Heart left ventricle (tissue), 16 donors: ENCODE results near the gene MAPKAPK2. TPM values are rescaled to one million over a fixed set of nuclear protein-coding genes. Genes with fewer than 3 reads are reported as not detected.
A peak's percentile ranks its signal among the peaks of the same experiment; 100 is the strongest.

Source experiments
- ATAC-seq, 4 donors: fragments of 200-7000 bp; cut with Tn5 transposase; one replicate each; pipeline ENCODE4 v1.9.1; 2020 to 2022; ENCODE audit warnings: moderate library complexity in 4 of 4, mild to moderate bottlenecking in 3 of 4, moderate number of reproducible peaks in 1 of 4
- DNase-seq, 5 donors: peaks; one replicate each; pipeline ENCODE4 v3.0.0-alpha.2; 2020
- H3K27ac ChIP-seq, 12 donors: fragments of 200-600 bp; sonication (generic) in 4 of 12; one replicate each; pipeline versions ENCODE4 v1.5.0 to v1.8.0; 2016 to 2022; ENCODE audit warnings: mild to moderate bottlenecking in 2 of 12
- H3K27me3 ChIP-seq, 9 donors: fragments of 200-600 bp; sonication (generic) in 2 of 9; one replicate each; pipeline versions ENCODE4 v1.5.1 to v1.8.0; 2016 to 2022; ENCODE audit warnings: mild to moderate bottlenecking in 3 of 9
- H3K36me3 ChIP-seq, 9 donors: fragments of 200-600 bp; sonication (generic) in 2 of 9; one replicate each; pipeline versions ENCODE4 v1.5.0 to v1.8.0; 2018 to 2022; ENCODE audit warnings: mild to moderate bottlenecking in 2 of 9
- H3K4me1 ChIP-seq, 12 donors: fragments of 200-600 bp; sonication (generic) in 4 of 12; one replicate each; pipeline versions ENCODE4 v1.5.0 to v1.8.0; 2016 to 2022; ENCODE audit warnings: mild to moderate bottlenecking in 3 of 12
- H3K4me3 ChIP-seq, 12 donors: fragments of 200-600 bp; sonication (generic) in 4 of 12; one replicate each; pipeline versions ENCODE4 v1.5.0 to v1.8.0; 2017 to 2022; ENCODE audit warnings: mild to moderate bottlenecking in 9 of 12, moderate library complexity in 4 of 12
- H3K9me3 ChIP-seq, 12 donors: fragments of 200-600 bp; sonication (generic) in 4 of 12; one replicate each; pipeline versions ENCODE4 v1.5.0 to v1.8.0; 2016 to 2022; ENCODE audit warnings: mild to moderate bottlenecking in 1 of 12
- POLR2A ChIP-seq, 2 donors: fragments of 450-650 bp; IDR thresholded peaks; one replicate each; pipeline ENCODE4 v1.6.1; 2017; ENCODE audit warnings: antibody characterized with exemption in 2 of 2, mild to moderate bottlenecking in 2 of 2, moderate library complexity in 2 of 2
- WGBS, 4 donors: extraction: QIAGEN DNeasy Blood & Tissue Kit in 2 of 4; methylation state at CpG; one replicate each; pipeline versions ENCODE4 v1.1.5 to v1.1.7; 2013 to 2018; 5-methylcytosine and 5-hydroxymethylcytosine counted together
- intact Hi-C, 10 donors: fragments of 100-400 bp; cut with DNase I; formaldehyde crosslinking; loops; one replicate each; pipeline versions ENCODE4 v1.11.1 to v1.14.2; 2022
- polyA plus RNA-seq, 2 donors: library from polyadenylated mRNA; stranded (reverse); fragments of 200-250 nt; gene quantifications; one replicate each; pipeline ENCODE4 v1.2.3, GENCODE V29; 2013
- total RNA-seq, 9 donors: library from RNA; depleted of rRNA in 2 of 9; stranded (reverse); fragments of >200 nt in 2 of 9; fragmentation: NEBNext Ultra II Directional in 3 of 9; extraction: Animal tissue kit (Norgen Biotek cat#: 25700) in 3 of 9; gene quantifications; one replicate each; pipeline versions ENCODE4 v1.1.0 to v1.2.4, GENCODE V29; 2016 to 2023
- TF ChIP-seq, protein P1 (sequence below), 12 donors: fragments of 200-600 bp; sonication (generic) in 4 of 12; IDR thresholded peaks; one replicate each; pipeline versions ENCODE4 v1.5.0 to v1.8.0; 2018 to 2022; ENCODE audit warnings: antibody characterized with exemption in 12 of 12, mild to moderate bottlenecking in 5 of 12
- donor health status: ischemic (EF 13 %, LVEDD 7.1; RV severe dilation, severe dysfunction).
- donor health status: healthy with polysubstance abuse.
- donor health status: DM: no; HTN: yes; CAD: no.
- donor health status: DM: no; HTN: no; CAD: no.
- donor health status: ischemic (EF 25% LVEDD 6.9; RV normal size, moderate dysfunction).
- donor health status: ischemic (EF 25% LVEDD 5.7; RV mildly dilated, moderate dysfunction).
- donor health status: healthy.
- donor health status: DM: yes; HTN: yes; CAD: no.
- donor health status: ischemic (EF 35%, LVEDD 5.7; RV mildly dilated, moderate dysfunction).
- donor health status: nonischemic (EF 11% LVEDD 7.7; RV severe dilation, severe dysfunction).
- donor health status: DM: yes; HTN: yes; CAD: no.
- donor health status: PGD.
- donor health status: ischemic (EF 29% LVEDD 5.4; RV normal size, mild dysfunction).
- donor health status: nonischemic (EF 23%, LVEDD 6.1; RV moderate dilation, normal function).

Gene MAPKAPK2
- total and polyA plus RNA-seq, 11 donors: 126 to 327 (median 223) TPM

DNA sequence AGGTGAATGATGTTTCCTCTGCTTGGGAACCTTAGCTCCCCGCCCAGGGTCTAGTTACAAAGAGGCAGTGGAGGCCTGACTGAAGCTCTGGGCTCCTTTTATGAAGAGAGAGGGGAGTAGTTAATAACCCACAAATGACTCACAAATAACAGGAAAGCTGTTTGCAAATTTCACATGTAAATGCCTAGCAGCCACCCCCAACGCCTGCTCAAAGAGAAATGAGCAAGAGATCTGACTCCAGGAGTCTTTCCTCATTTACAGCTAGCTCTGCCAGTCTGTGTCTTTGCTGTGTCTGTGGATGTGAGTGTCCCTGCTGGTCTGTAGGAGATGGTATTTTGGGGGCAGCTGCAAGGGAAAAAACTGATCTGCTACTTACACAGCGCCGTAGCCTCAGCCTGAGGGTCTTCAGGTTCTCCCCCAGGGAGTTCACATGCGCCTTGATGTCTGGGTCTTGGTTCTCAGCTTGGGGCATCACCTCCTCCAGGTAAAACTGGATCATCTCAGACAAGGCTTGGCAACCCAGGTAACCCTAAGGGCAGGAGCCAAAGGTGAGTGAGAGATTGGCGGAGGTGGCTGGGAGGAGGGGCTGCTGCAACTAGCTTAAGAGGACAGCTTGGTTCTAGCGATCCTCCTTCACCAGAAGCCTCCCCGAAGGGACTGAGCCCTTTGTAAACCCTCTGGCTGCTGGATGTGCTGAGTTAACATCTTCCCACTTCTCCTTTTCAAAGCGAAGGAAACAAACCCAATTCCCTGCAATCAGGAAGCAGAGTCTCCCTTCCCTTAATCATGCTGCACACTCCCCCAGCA lies 86.0 kb downstream of the MAPKAPK2 start, which contains the start of gene IL19:
Gene IL19, plus strand, starts transcription at position 243 of the 807 bp plus-strand sequence. CDS start 65,890 bp downstream, outside the sequence.
- Histone ChIP-seq H3K4me3 (peak within 1 kb of the TSS in 6 of 12 donors; percentile 4 to 51 (median 18)), H3K27me3 (no peaks in the 10 kb centered on the region), H3K9me3 (no peaks in the 10 kb centered on the region), H3K27ac (peak within 1 kb of the TSS in 4 of 12 donors; percentile 17 to 89 (median 28)), H3K36me3 (peaks cover 0 to 5% (median 0%) of the 10 kb centered on the region in 9 donors), H3K4me1 (peaks cover 0 to 90% (median 0%) of the 10 kb centered on the region in 12 donors)
- DNase-seq (peak in 2 of 5 donors; percentile 12 to 36), ATAC-seq (peak; percentile 36 to 73 (median 60))
- WGBS, 4 donors: 73 to 77% (median 76%) methylated on average over 9 of the region's 9 CpGs
- no peak for TF ChIP-seq POLR2A (IDR thresholded peaks at IDR 0.05)
- TF ChIP-seq, protein P1, sequence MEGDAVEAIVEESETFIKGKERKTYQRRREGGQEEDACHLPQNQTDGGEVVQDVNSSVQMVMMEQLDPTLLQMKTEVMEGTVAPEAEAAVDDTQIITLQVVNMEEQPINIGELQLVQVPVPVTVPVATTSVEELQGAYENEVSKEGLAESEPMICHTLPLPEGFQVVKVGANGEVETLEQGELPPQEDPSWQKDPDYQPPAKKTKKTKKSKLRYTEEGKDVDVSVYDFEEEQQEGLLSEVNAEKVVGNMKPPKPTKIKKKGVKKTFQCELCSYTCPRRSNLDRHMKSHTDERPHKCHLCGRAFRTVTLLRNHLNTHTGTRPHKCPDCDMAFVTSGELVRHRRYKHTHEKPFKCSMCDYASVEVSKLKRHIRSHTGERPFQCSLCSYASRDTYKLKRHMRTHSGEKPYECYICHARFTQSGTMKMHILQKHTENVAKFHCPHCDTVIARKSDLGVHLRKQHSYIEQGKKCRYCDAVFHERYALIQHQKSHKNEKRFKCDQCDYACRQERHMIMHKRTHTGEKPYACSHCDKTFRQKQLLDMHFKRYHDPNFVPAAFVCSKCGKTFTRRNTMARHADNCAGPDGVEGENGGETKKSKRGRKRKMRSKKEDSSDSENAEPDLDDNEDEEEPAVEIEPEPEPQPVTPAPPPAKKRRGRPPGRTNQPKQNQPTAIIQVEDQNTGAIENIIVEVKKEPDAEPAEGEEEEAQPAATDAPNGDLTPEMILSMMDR (IDR thresholded peaks at IDR 0.05): no peak
- intact Hi-C loops: no loop called here

- ATAC-seq: no peak
- Histone ChIP-seq H3K4me3 (peak overlapping the region in 1 of 12 donors; percentile 51), H3K4me1 (peaks cover 0 to 84% (median 0%) of the 10 kb centered on the region in 12 donors), H3K9me3 (no peaks in the 10 kb centered on the region), H3K27ac (peak overlapping the region in 2 of 12 donors; percentile 9 to 89), H3K36me3 (peaks cover 0 to 5% (median 0%) of the 10 kb centered on the region in 9 donors), H3K27me3 (no peaks in the 10 kb centered on the region)
- WGBS, 4 donors: 67 to 78% (median 72%) methylated on average over 4 of the region's 4 CpGs
- DNase-seq: no peak
- intact Hi-C loops: no loop called here
- TF ChIP-seq POLR2A (IDR thresholded peaks at IDR 0.05): no peak
- TF ChIP-seq, protein P1 (IDR thresholded peaks at IDR 0.05): no peak
These were observed 86.6 kb downstream of the MAPKAPK2 start for GRCh38 chr1:206771338-206771692.

GRCh38 chr1:206772243-206772937 lies 87.7 kb downstream of the MAPKAPK2 start, which contains the start of gene IL10:
Gene IL10, minus strand, starts transcription at chr1:206772494. Its CDS starts 59 bp downstream, at chr1:206772435.
- ATAC-seq (peak; percentile 65 to 73 (median 68)), DNase-seq (peak in 3 of 5 donors; percentile 46 to 71 (median 49))
- peaks cover 0 to 74% (median 0%) of the 10 kb centered on the region in 12 donors for H3K4me1 ChIP-seq
- peak within 1 kb of the TSS in 2 of 12 donors; percentile 9 to 89 for H3K27ac ChIP-seq
- H3K27me3 ChIP-seq: no peaks in the 10 kb centered on the region
- WGBS, 4 donors: 79 to 88% (median 84%) methylated on average over 8 of the region's 8 CpGs
- H3K4me3 ChIP-seq: peak within 1 kb of the TSS in 1 of 12 donors; percentile 51
- intact Hi-C loops: no loop called here
- H3K36me3 ChIP-seq: peaks cover 0 to 5% (median 0%) of the 10 kb centered on the region in 9 donors
- H3K9me3 ChIP-seq: no peaks in the 10 kb centered on the region
- TF ChIP-seq, protein P1 (IDR thresholded peaks at IDR 0.05): no peak
- no peak for TF ChIP-seq POLR2A (IDR thresholded peaks at IDR 0.05)

DNA sequence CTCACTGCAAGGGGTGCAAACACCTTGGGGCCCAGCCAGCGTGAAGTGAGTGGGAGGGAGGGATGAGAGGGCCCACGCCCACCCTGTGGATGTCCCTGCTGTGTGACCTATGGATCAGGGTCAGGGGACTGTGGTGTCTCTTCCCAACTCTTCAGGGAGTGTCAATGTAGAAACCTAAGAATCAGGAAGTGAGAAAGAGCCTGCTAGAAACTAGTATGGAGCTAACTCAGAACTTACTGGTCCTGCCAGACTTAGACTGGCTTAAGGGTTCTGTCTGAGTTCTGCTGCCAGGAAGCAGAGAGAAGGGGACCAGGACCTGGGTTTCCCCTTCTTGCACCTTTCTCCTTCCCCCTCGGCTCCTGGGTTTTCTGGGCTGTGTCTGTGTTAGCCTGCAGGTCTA lies 89.4 kb downstream of the MAPKAPK2 start:
- WGBS, 4 donors: 72 to 94% (median 77%) methylated on average over 3 of the region's 3 CpGs
- no peak for TF ChIP-seq POLR2A (IDR thresholded peaks at IDR 0.05)
- TF ChIP-seq, protein P1 (IDR thresholded peaks at IDR 0.05): no peak
- Histone ChIP-seq H3K27ac (peak overlapping the region in 1 of 12 donors; percentile 66), H3K36me3 (no peaks in the 10 kb centered on the region), H3K27me3 (no peaks in the 10 kb centered on the region), H3K4me3 (no peak overlapping the region), H3K4me1 (peaks cover 0 to 71% (median 0%) of the 10 kb centered on the region in 12 donors), H3K9me3 (no peaks in the 10 kb centered on the region)
- DNase-seq (no peak), ATAC-seq (peak in 1 of 4 donors; percentile 26)
- intact Hi-C loops: no loop called here
